Ishikawa (cell line): Measurements from ENCODE around the gene TARBP2.

ENCODE experiments used
- CEBPB ChIP-seq: IDR thresholded peaks from 2 replicates; pipeline ENCODE4 v1.6.1; 2012
- CREB1 ChIP-seq: IDR thresholded peaks from 2 replicates; pipeline ENCODE4 v1.6.1; 2012; ENCODE audit warnings: low read depth
- EGR1 ChIP-seq: IDR thresholded peaks from 2 replicates; pipeline ENCODE4 v1.6.1; 2012
- EP300 ChIP-seq: IDR thresholded peaks from 2 replicates; pipeline ENCODE4 v1.6.1; 2012; ENCODE audit warnings: borderline replicate concordance
- FOXM1 ChIP-seq: IDR thresholded peaks from 2 replicates; pipeline ENCODE4 v1.6.1; 2012; ENCODE audit warnings: low read depth, borderline replicate concordance
- MAX ChIP-seq: IDR thresholded peaks from 2 replicates; pipeline ENCODE4 v1.6.1; 2012
- NFIC ChIP-seq: IDR thresholded peaks from 2 replicates; pipeline ENCODE4 v1.6.1; 2012
- RAD21 ChIP-seq: IDR thresholded peaks from 2 replicates; pipeline ENCODE4 v1.6.1; 2012; ENCODE audit warnings: low read depth
- REST ChIP-seq: IDR thresholded peaks from 2 replicates; pipeline ENCODE4 v1.6.1; 2012; ENCODE audit warnings: low read depth, mild to moderate bottlenecking
- TAF1 ChIP-seq: IDR thresholded peaks from 2 replicates; pipeline ENCODE4 v1.6.1; 2012; ENCODE audit warnings: low read depth, mild to moderate bottlenecking
- TCF12 ChIP-seq: IDR thresholded peaks from 2 replicates; pipeline ENCODE4 v1.6.1; 2012; ENCODE audit warnings: low read depth
- TEAD4 ChIP-seq: IDR thresholded peaks from 2 replicates; pipeline ENCODE4 v1.6.1; 2012
- USF1 ChIP-seq: IDR thresholded peaks from 2 replicates; pipeline ENCODE4 v1.6.1; 2012
- YY1 ChIP-seq: IDR thresholded peaks from 2 replicates; pipeline ENCODE4 v1.6.1; 2012; ENCODE audit warnings: low read depth
- ZBTB7A ChIP-seq: IDR thresholded peaks from 2 replicates; pipeline ENCODE4 v1.6.1; 2012; ENCODE audit warnings: low read depth

Gene TARBP2

GRCh38 chr12:53538209-53538689 is 37.2 kb downstream of the TARBP2 start:
- peak; percentile 87 for TF ChIP-seq CEBPB
- no peak for TF ChIP-seq TEAD4
- no peak for TF ChIP-seq CREB1
- no peak for TF ChIP-seq RAD21

- no peak for TF ChIP-seq USF1
- TF ChIP-seq MAX = no peak
- TF ChIP-seq CREB1 = no peak
- no peak for TF ChIP-seq TEAD4
- TF ChIP-seq NFIC = no peak
- TF ChIP-seq REST = no peak
- TF ChIP-seq TCF12 = no peak
- TF ChIP-seq YY1 = no peak
- TF ChIP-seq RAD21 = no peak
- TF ChIP-seq TAF1 = no peak
- no peak for TF ChIP-seq EP300
- TF ChIP-seq CEBPB = no peak
- no peak for TF ChIP-seq ZBTB7A
- TF ChIP-seq FOXM1 = no peak
- TF ChIP-seq EGR1 = no peak
These were observed 38.4 kb downstream of the TARBP2 start for GRCh38 chr12:53539526-53539925.

- TF ChIP-seq RAD21 = peak; percentile 82
- TF ChIP-seq MAX = no peak
- TF ChIP-seq EP300 = no peak
These were observed 42.5 kb downstream of the TARBP2 start for GRCh38 chr12:53543539-53543938.

GRCh38 chr12:53550595-53550994 is 49.5 kb downstream of the TARBP2 start:
- TF ChIP-seq YY1 (no peak), MAX (no peak), USF1 (no peak), TCF12 (no peak), RAD21 (no peak), TAF1 (no peak), CEBPB (no peak), EGR1 (no peak), FOXM1 (no peak)

- no peak for TF ChIP-seq TEAD4
- TF ChIP-seq TAF1 = no peak
- TF ChIP-seq CREB1 = no peak
These were observed 50.8 kb downstream of the TARBP2 start for GRCh38 chr12:53551889-53552291.

GRCh38 chr12:53552361-53553327 is 51.6 kb downstream of the TARBP2 start:
- no peak for TF ChIP-seq NFIC
- no peak for TF ChIP-seq TEAD4
- TF ChIP-seq TCF12 = no peak
- TF ChIP-seq EGR1 = no peak
- TF ChIP-seq REST = no peak
- no peak for TF ChIP-seq EP300
- TF ChIP-seq RAD21 = no peak
- TF ChIP-seq TAF1 = no peak
- no peak for TF ChIP-seq FOXM1
- no peak for TF ChIP-seq USF1
- TF ChIP-seq CREB1 = no peak
- TF ChIP-seq YY1 = no peak
- no peak for TF ChIP-seq ZBTB7A
- no peak for TF ChIP-seq MAX
- TF ChIP-seq CEBPB = no peak
